ENCODE results near the gene SKAP2.
"Not testable (repeated sequence)": the region's sequence is repeated elsewhere in the genome, so short reads cannot be mapped to it uniquely, and the experiment has no call there.

SKAP2 gene

GRCh38 chr7:26856176-26856985 is 8.0 kb downstream of the SKAP2 start:
- FAIRE-seq (no peak), DNase-seq (ENCODE audit: insufficient read length) (no peak)
- no peak for TF ChIP-seq POLR2A (IDR thresholded peaks at IDR 0.05; ENCODE audit: low read depth, low read length)

- FAIRE-seq (no peak), DNase-seq (ENCODE audit: insufficient read length) (no peak)
- TF ChIP-seq POLR2AphosphoS5 (IDR thresholded peaks at IDR 0.05; ENCODE audit: low read depth, low read length): no peak
- no peak for TF ChIP-seq POLR2A (IDR thresholded peaks at IDR 0.05; ENCODE audit: low read depth, low read length)
- no peak for TF ChIP-seq TAF1 (IDR thresholded peaks at IDR 0.05; ENCODE audit: borderline replicate concordance, low read depth, low read length)
Measured at GRCh38 chr7:26854876-26855855, 9.2 kb downstream of the SKAP2 start.

DNA sequence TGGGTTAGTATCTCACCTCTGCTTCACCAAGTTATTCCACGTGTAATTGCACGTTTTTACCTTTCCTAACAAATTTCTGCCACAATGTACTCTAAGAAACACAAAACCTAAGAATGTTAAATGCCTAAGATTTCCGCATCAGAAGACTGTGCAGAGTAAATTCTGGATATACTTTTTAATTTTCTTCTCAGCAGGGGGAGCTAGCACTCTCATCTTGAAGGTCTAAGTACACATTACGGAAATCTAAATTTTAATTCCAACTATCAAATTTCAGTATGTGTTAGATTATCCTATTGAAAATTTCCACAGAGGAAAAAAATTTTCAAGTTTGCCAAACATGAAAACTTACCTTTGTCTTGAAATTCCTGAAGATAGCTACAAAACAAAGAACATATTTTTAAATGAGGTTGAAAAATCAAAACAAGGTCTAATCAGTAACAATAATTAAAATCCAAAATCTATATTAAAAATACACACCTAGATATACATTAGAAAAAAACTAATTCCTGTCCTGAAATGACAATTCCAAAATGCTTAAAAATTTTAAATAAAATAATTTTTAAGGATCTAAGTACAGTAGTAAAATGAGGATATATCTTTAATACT is 10.5 kb downstream of the SKAP2 start:
- no peak for TF ChIP-seq POLR2A (IDR thresholded peaks at IDR 0.05; ENCODE audit: low read depth, low read length)
- TF ChIP-seq POLR2AphosphoS5 (IDR thresholded peaks at IDR 0.05; ENCODE audit: low read depth, low read length): no peak
- no peak for TF ChIP-seq TAF1 (IDR thresholded peaks at IDR 0.05; ENCODE audit: borderline replicate concordance, low read depth, low read length)
- DNase-seq (ENCODE audit: insufficient read length): no peak
- no peak for FAIRE-seq

DNA sequence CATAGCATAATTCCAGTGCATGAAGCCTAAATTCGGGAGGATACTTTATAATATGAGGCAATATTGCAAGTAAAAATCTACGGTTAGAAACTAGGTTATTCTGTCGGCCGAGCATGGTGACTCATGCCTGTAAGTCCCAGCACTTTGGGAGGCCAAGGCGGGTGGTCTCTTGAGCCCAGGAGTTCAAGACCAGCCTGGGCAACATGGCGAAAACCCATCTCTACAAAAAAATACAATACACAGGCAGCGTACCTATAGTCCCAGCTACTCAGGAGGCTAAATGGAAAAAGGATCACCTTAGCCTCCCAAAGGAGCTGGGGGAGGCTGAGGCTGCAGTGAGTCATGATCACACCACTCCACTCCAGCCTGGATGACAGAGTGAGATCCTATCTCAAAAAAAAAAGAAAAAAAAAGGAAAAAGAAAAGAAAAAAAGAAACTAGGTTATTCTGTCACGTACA is 14.2 kb downstream of the SKAP2 start:
- DNase-seq (ENCODE audit: insufficient read length) (no peak), FAIRE-seq (no peak)
- no peak for TF ChIP-seq POLR2A (IDR thresholded peaks at IDR 0.05; ENCODE audit: low read depth, low read length)
- TF ChIP-seq TAF1 (IDR thresholded peaks at IDR 0.05; ENCODE audit: borderline replicate concordance, low read depth, low read length): no peak
- TF ChIP-seq POLR2AphosphoS5 (IDR thresholded peaks at IDR 0.05; ENCODE audit: low read depth, low read length): no peak

DNA sequence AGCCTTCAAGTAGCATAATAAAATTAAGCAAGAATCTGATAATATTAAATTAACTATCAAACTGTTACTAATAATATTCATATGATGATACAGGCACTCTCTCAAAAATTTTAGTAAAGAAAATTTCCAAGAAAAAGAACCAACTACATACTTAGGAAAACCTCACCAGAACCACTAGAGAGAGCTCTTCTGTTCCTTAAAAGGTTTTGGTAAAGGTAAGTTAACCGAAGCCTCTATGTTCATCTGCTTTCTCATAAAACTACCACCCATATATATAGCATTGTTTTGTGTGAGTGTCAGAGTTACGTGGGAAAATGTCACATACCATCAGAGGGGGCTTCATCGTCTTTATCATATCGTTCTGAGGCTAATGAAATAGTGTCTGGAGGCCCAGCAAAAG is 20.7 kb downstream of the SKAP2 start:
- FAIRE-seq (no peak), DNase-seq (ENCODE audit: insufficient read length) (no peak)
- TF ChIP-seq POLR2AphosphoS5 (IDR thresholded peaks at IDR 0.05; ENCODE audit: low read depth, low read length) (no peak), TAF1 (IDR thresholded peaks at IDR 0.05; ENCODE audit: borderline replicate concordance, low read depth, low read length) (no peak), POLR2A (IDR thresholded peaks at IDR 0.05; ENCODE audit: low read depth, low read length) (no peak)

GRCh38 chr7:26842897-26843296 is 21.5 kb downstream of the SKAP2 start:
- FAIRE-seq: no peak
- DNase-seq (ENCODE audit: insufficient read length): no peak

GRCh38 chr7:26841003-26841739 is 23.2 kb downstream of the SKAP2 start:
- no peak for FAIRE-seq

More at GRCh38 chr7:26842897-26843296, 21.5 kb downstream of the SKAP2 start:
- TF ChIP-seq TAF1 (IDR thresholded peaks at IDR 0.05; ENCODE audit: borderline replicate concordance, low read depth, low read length) (no peak), POLR2A (IDR thresholded peaks at IDR 0.05; ENCODE audit: low read depth, low read length) (no peak), POLR2AphosphoS5 (IDR thresholded peaks at IDR 0.05; ENCODE audit: low read depth, low read length) (no peak)

GRCh38 chr7:26836793-26837192 is 27.6 kb downstream of the SKAP2 start:
- not testable (repeated sequence) for FAIRE-seq; DNase-seq (ENCODE audit: insufficient read length)

More at GRCh38 chr7:26841003-26841739, 23.2 kb downstream of the SKAP2 start:
- DNase-seq (ENCODE audit: insufficient read length): no peak
- TF ChIP-seq POLR2A (IDR thresholded peaks at IDR 0.05; ENCODE audit: low read depth, low read length) (no peak), POLR2AphosphoS5 (IDR thresholded peaks at IDR 0.05; ENCODE audit: low read depth, low read length) (no peak), TAF1 (IDR thresholded peaks at IDR 0.05; ENCODE audit: borderline replicate concordance, low read depth, low read length) (no peak)

- no peak for FAIRE-seq
- DNase-seq (ENCODE audit: insufficient read length): no peak
- TF ChIP-seq POLR2AphosphoS5 (IDR thresholded peaks at IDR 0.05; ENCODE audit: low read depth, low read length): no peak
- TF ChIP-seq POLR2A (IDR thresholded peaks at IDR 0.05; ENCODE audit: low read depth, low read length): no peak
- no peak for TF ChIP-seq TAF1 (IDR thresholded peaks at IDR 0.05; ENCODE audit: borderline replicate concordance, low read depth, low read length)
Measured at GRCh38 chr7:26815426-26815825, 49.0 kb downstream of the SKAP2 start.

DNA sequence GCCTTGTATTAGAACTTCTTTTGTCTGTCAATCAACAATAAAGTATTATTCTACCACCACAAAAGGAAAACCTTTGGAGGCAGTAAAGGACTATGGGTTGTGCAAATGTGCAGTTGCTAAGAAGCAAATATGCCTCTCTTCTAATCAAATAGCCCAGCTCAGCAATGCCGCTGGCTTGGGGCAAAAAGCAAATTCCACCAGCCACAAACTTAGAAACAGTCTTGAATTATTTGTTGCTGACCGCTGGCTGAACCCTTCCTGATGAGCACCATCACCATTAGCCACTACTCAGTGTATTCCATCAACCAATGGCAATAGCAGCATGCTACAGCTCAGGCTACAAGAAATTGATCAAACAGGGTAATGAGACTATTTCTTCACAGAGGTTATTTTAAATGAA is 51.0 kb downstream of the SKAP2 start:
- TF ChIP-seq TAF1 (IDR thresholded peaks at IDR 0.05; ENCODE audit: borderline replicate concordance, low read depth, low read length) (no peak), POLR2AphosphoS5 (IDR thresholded peaks at IDR 0.05; ENCODE audit: low read depth, low read length) (no peak), POLR2A (IDR thresholded peaks at IDR 0.05; ENCODE audit: low read depth, low read length) (no peak)
- FAIRE-seq (no peak), DNase-seq (ENCODE audit: insufficient read length) (no peak)

DNA sequence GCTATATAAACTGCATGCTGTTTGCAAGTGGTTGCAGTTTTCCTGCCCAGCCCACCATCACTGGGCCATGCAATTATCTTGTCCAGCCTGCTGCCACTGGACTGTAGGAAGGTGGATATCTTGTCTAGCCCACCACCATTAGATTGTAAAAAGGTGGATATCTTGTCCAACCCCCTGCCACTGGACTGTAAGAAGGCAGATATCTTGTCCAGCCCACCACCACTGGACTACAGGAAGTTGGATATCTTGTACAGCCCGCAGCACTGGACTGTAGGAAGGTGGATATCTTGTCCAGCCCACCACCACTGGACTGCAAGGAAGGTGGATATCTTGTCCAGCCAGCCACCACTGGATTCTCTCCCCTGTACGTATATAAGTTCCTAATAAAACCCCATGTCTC is 69.8 kb downstream of the SKAP2 start:
- DNase-seq (ENCODE audit: insufficient read length) (no peak), FAIRE-seq (no peak)
- TF ChIP-seq POLR2A (IDR thresholded peaks at IDR 0.05; ENCODE audit: low read depth, low read length) (no peak), TAF1 (IDR thresholded peaks at IDR 0.05; ENCODE audit: borderline replicate concordance, low read depth, low read length) (no peak), POLR2AphosphoS5 (IDR thresholded peaks at IDR 0.05; ENCODE audit: low read depth, low read length) (no peak)
